Breast epithelium (tissue), 4 donors: ENCODE results near the gene MOB4. TPM values are rescaled to one million over a fixed set of nuclear protein-coding genes. Genes with fewer than 3 reads are reported as not detected.
"Not testable (repeated sequence)": the region's sequence is repeated elsewhere in the genome, so short reads cannot be mapped to it uniquely, and the experiment has no call there.

Source experiments
- DNase-seq, 2 donors: peaks; one replicate each; pipeline ENCODE4 v3.0.0-alpha.2; 2019; ENCODE audit warnings: low spot score in 2 of 2
- H3K27ac ChIP-seq, 2 donors: fragments of 200-600 bp; sonication (generic) in 1 of 2; one replicate each; pipeline ENCODE4 v1.5.1; 2016 to 2019; ENCODE audit warnings: mild to moderate bottlenecking in 1 of 2
- H3K27me3 ChIP-seq, 2 donors: fragments of 200-600 bp; sonication (generic) in 1 of 2; one replicate each; pipeline versions ENCODE4 v1.5.1 to v1.6.0; 2017 to 2019; ENCODE audit warnings: control low read depth in 1 of 2, mild to moderate bottlenecking in 1 of 2
- H3K36me3 ChIP-seq: fragments of 200-600 bp; one replicate; pipeline ENCODE4 v1.5.1; 2019
- H3K4me1 ChIP-seq, 2 donors: fragments of 200-600 bp; sonication (generic); one replicate each; pipeline ENCODE4 v1.5.1; 2016 to 2019; ENCODE audit warnings: control low read depth in 1 of 2
- H3K4me3 ChIP-seq, 3 donors: fragments of 200-600 bp; sonication (generic); 1 replicate in 2 of 3; 2 replicates in 1 of 3; pipeline ENCODE4 v1.5.1; 2016 to 2019; ENCODE audit warnings: mild to moderate bottlenecking in 3 of 3, moderate library complexity in 2 of 3
- H3K9me3 ChIP-seq, 2 donors: fragments of 200-600 bp; sonication (generic) in 1 of 2; one replicate each; pipeline ENCODE4 v1.5.1; 2016 to 2019; ENCODE audit warnings: control low read depth in 1 of 2
- CTCF ChIP-seq, 3 donors: fragments of 450-650 bp; IDR thresholded peaks; one replicate each; pipeline ENCODE4 v1.5.1; 2016 to 2017; ENCODE audit warnings: antibody characterized with exemption in 3 of 3, mild to moderate bottlenecking in 3 of 3, moderate library complexity in 3 of 3
- POLR2A ChIP-seq: fragments of 450-650 bp; IDR thresholded peaks from one replicate; pipeline ENCODE4 v1.6.1; 2016; ENCODE audit warnings: antibody characterized with exemption, mild to moderate bottlenecking, moderate library complexity
- POLR2AphosphoS5 ChIP-seq, 3 donors: sonication (generic); formaldehyde crosslinking; IDR thresholded peaks; one replicate each; pipeline ENCODE4 v1.6.1; 2017; ENCODE audit warnings: antibody characterized with exemption in 3 of 3
- intact Hi-C: fragments of 100-400 bp; cut with DNase I; formaldehyde crosslinking; loops from one replicate; pipeline ENCODE4 v1.15.1; 2023; ENCODE audit warnings: low total_unique reads
- total RNA-seq, 3 donors: library from RNA; depleted of rRNA; stranded (reverse); fragments of >200 nt; gene quantifications; one replicate each; pipeline ENCODE4 v1.1.0, GENCODE V29; 2016

Gene MOB4
- total RNA-seq, 3 donors from 2014 or later, result 20.6 to 34.7 (median 34.2) TPM

GRCh38 chr2:197543206-197543605 lies 27.3 kb downstream of the MOB4 start:
- no peaks in the 10 kb centered on the region for H3K4me1 ChIP-seq
- no peak for DNase-seq
- H3K36me3 ChIP-seq, result no peaks in the 10 kb centered on the region
- intact Hi-C loops, result no loop called here
- H3K4me3 ChIP-seq, result no peak overlapping the region
- no peaks in the 10 kb centered on the region for H3K9me3 ChIP-seq
- H3K27me3 ChIP-seq, result no peaks in the 10 kb centered on the region
- no peak overlapping the region for H3K27ac ChIP-seq
- no peak for TF ChIP-seq CTCF (IDR thresholded peaks at IDR 0.05)
- no peak for TF ChIP-seq POLR2AphosphoS5 (IDR thresholded peaks at IDR 0.05)
- TF ChIP-seq POLR2A, result no peak

- H3K27ac ChIP-seq, result no peak overlapping the region
- no peak overlapping the region for H3K4me3 ChIP-seq
- no peaks in the 10 kb centered on the region for H3K36me3 ChIP-seq
- intact Hi-C loops, result no loop called here
- DNase-seq, result no peak
- no peaks in the 10 kb centered on the region for H3K9me3 ChIP-seq
- TF ChIP-seq POLR2AphosphoS5 (IDR thresholded peaks at IDR 0.05), result no peak
- TF ChIP-seq CTCF (IDR thresholded peaks at IDR 0.05), result no peak
- no peak for TF ChIP-seq POLR2A
- H3K4me1 ChIP-seq, result no peaks in the 10 kb centered on the region
- no peaks in the 10 kb centered on the region for H3K27me3 ChIP-seq
Observed at GRCh38 chr2:197547163-197547900, 31.5 kb downstream of the MOB4 start.

GRCh38 chr2:197548582-197548981 lies 32.7 kb downstream of the MOB4 start:
- Histone ChIP-seq H3K9me3 (no peaks in the 10 kb centered on the region), H3K27ac (no peak overlapping the region), H3K4me3 (no peak overlapping the region), H3K36me3 (no peaks in the 10 kb centered on the region), H3K4me1 (no peaks in the 10 kb centered on the region), H3K27me3 (no peaks in the 10 kb centered on the region)
- no peak for DNase-seq
- TF ChIP-seq CTCF (IDR thresholded peaks at IDR 0.05) (no peak), POLR2A (no peak), POLR2AphosphoS5 (IDR thresholded peaks at IDR 0.05) (no peak)
- intact Hi-C loops, result no loop called here

GRCh38 chr2:197551260-197551659 lies 35.4 kb downstream of the MOB4 start:
- H3K27me3 ChIP-seq, H3K4me3 ChIP-seq, H3K4me1 ChIP-seq, H3K27ac ChIP-seq, H3K9me3 ChIP-seq, H3K36me3 ChIP-seq, DNase-seq, intact Hi-C loops: not testable (repeated sequence)

- Histone ChIP-seq H3K9me3 (no peaks in the 10 kb centered on the region), H3K27ac (no peak overlapping the region), H3K4me1 (no peaks in the 10 kb centered on the region), H3K36me3 (no peaks in the 10 kb centered on the region), H3K4me3 (no peak overlapping the region), H3K27me3 (no peaks in the 10 kb centered on the region)
- TF ChIP-seq CTCF (IDR thresholded peaks at IDR 0.05) (no peak), POLR2A (no peak), POLR2AphosphoS5 (IDR thresholded peaks at IDR 0.05) (no peak)
- intact Hi-C loops, result no loop called here
- DNase-seq, result no peak
Observed at GRCh38 chr2:197555467-197555866, 39.6 kb downstream of the MOB4 start.

- Histone ChIP-seq H3K9me3 (no peaks in the 10 kb centered on the region), H3K36me3 (no peaks in the 10 kb centered on the region), H3K4me1 (no peaks in the 10 kb centered on the region), H3K27me3 (no peaks in the 10 kb centered on the region), H3K27ac (no peak overlapping the region), H3K4me3 (no peak overlapping the region)
- intact Hi-C loops, result no loop called here
- DNase-seq, result no peak
- TF ChIP-seq CTCF (IDR thresholded peaks at IDR 0.05) (no peak), POLR2AphosphoS5 (IDR thresholded peaks at IDR 0.05) (no peak), POLR2A (no peak)
Observed at GRCh38 chr2:197556456-197556855, 40.6 kb downstream of the MOB4 start.
